ENCODE results near the gene CTF1. TPM values are rescaled to one million over a fixed set of nuclear protein-coding genes. Genes with fewer than 3 reads are reported as not detected.
A peak's percentile ranks its signal among the peaks of the same experiment; 100 is the strongest.

The CTF1 gene
- total and polyA plus RNA-seq, 10 of the 15 experiments (the other 5 are each of a cell fraction or from before 2014, with no cell fraction given): 0.04 to 0.46 (median 0.11) TPM; not detected in 3

- TF ChIP-seq EGR1 (IDR thresholded peaks at IDR 0.05; ENCODE audit: borderline replicate concordance in 1 of 2, low read depth in 2 of 2, low read length in 2 of 2) (peak in 1 of 2 experiments; percentile 80; a peak in 1 of 3 replicates), IKZF1 (conservative IDR thresholded peaks at IDR 0.05) (peak; percentile 42; the same call in 1 of the 2 replicates)
Measured at GRCh38 chr16:30924076-30924912, 27.9 kb downstream of the CTF1 start (continued).

GRCh38 chr16:30924913-30925631 is 28.7 kb downstream of the CTF1 start:
- H3K27me3 ChIP-seq (replicated peaks in 1 of 2; ENCODE audit: control insufficient read depth in 2 of 2, insufficient read depth in 2 of 2, low read length in 1 of 2): no peaks in the 10 kb centered on the region
- H2AFZ ChIP-seq (ENCODE audit: control insufficient read depth, low read depth, low read length): no peak overlapping the region
- H3K27ac ChIP-seq (ENCODE audit: control insufficient read depth, insufficient read depth): no peak overlapping the region
- peak overlapping the region; percentile 57 for H3K9ac ChIP-seq (ENCODE audit: control insufficient read depth, insufficient read depth, low read length)
- DNase-seq (ENCODE audit: low read depth, low spot score) (no peak), FAIRE-seq (no peak), ATAC-seq (no peak)
- H3K4me2 ChIP-seq (ENCODE audit: control insufficient read depth, insufficient read depth): peak overlapping the region; percentile 48
- in situ Hi-C loops (cut with MboI) (loop anchor here (5.0 kb wide), 1 partner anchor 83 kb away; no protein-coding TSS in a partner anchor), intact Hi-C loops (cut with micrococcal nuclease; ENCODE audit: unreplicated experiment) (loop anchor here (5.0 to 10.0 kb wide), 3 partner anchors 163 to 270 kb away; partner anchors contain the start of genes CFAP119, FBRS, PRR14 and RNF40)
- H4K20me1 ChIP-seq (ENCODE audit: control insufficient read depth, insufficient read depth): no peaks in the 10 kb centered on the region
- ChIA-PET RAD21 (ENCODE audit: unreplicated experiment) (interaction anchor here (1.3 kb wide), 1 partner anchor 29 kb away, joined by 4 read pairs; no protein-coding TSS in a partner anchor), CTCF (interaction anchor here (1.1 to 5.2 kb wide), 2 partner anchors 17 to 23 kb away, joined by 3 to 26 read pairs; no protein-coding TSS in a partner anchor), POLR2A (interaction anchor here (0.5 to 0.7 kb wide), 2 partner anchors 456 to 1010 kb away, joined by 3 read pairs; no protein-coding TSS in a partner anchor), SMC1A (ENCODE audit: uncharacterized antibody, unreplicated experiment) (interaction anchor here (1.3 kb wide), 1 partner anchor 17 kb away, joined by 5 read pairs; no protein-coding TSS in a partner anchor)
- H3K4me1 ChIP-seq (ENCODE audit: control insufficient read depth, insufficient read depth, low read length): peaks cover 4% of the 10 kb centered on the region; the same call in 1 of the 2 replicates
- TSS peak; percentile 62 for BruUV-seq (replicated peaks)
- H3K4me3 ChIP-seq: peak overlapping the region; percentile 81
- H3K36me3 ChIP-seq (ENCODE audit: control insufficient read depth in 2 of 2, insufficient read depth in 2 of 2, low read length in 1 of 2): peaks cover 0 to 3% of the 10 kb centered on the region in 2 experiments; a peak in 3 of 4 replicates
- WGBS (ENCODE audit: insufficient coverage, insufficient replicate concordance, low lambda C conversion rate, missing lambda C conversion rate): 93% methylated on average over 11 of the region's 11 CpGs
- peaks cover 5% of the 10 kb centered on the region for H3K79me2 ChIP-seq (ENCODE audit: control insufficient read depth, insufficient read depth, low read length)
- no peaks in the 10 kb centered on the region for H3K9me3 ChIP-seq (replicated peaks; ENCODE audit: control insufficient read depth, insufficient read depth, low read length)
- TF ChIP-seq, protein P1, sequence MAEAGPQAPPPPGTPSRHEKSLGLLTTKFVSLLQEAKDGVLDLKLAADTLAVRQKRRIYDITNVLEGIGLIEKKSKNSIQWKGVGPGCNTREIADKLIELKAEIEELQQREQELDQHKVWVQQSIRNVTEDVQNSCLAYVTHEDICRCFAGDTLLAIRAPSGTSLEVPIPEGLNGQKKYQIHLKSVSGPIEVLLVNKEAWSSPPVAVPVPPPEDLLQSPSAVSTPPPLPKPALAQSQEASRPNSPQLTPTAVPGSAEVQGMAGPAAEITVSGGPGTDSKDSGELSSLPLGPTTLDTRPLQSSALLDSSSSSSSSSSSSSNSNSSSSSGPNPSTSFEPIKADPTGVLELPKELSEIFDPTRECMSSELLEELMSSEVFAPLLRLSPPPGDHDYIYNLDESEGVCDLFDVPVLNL (IDR thresholded peaks at IDR 0.05; ENCODE audit: low read depth, low read length): no peak
- TF ChIP-seq E4F1 (IDR thresholded peaks at IDR 0.05; ENCODE audit: borderline replicate concordance, partially characterized antibody) (no peak), SREBF1 (IDR thresholded peaks at IDR 0.05; ENCODE audit: low read length) (no peak), SIX5 (IDR thresholded peaks at IDR 0.05; ENCODE audit: low read depth, low read length, severe bottlenecking) (no peak), IRF4 (IDR thresholded peaks at IDR 0.05; ENCODE audit: low read depth, low read length) (no peak), TCF7 (IDR thresholded peaks at IDR 0.05; ENCODE audit: borderline replicate concordance) (no peak), BACH1 (IDR thresholded peaks at IDR 0.05; ENCODE audit: borderline replicate concordance) (no peak), RBBP5 (conservative IDR thresholded peaks at IDR 0.05) (no peak), GABPA (IDR thresholded peaks at IDR 0.05; ENCODE audit: low read depth) (no peak)
- TF ChIP-seq, protein P2, sequence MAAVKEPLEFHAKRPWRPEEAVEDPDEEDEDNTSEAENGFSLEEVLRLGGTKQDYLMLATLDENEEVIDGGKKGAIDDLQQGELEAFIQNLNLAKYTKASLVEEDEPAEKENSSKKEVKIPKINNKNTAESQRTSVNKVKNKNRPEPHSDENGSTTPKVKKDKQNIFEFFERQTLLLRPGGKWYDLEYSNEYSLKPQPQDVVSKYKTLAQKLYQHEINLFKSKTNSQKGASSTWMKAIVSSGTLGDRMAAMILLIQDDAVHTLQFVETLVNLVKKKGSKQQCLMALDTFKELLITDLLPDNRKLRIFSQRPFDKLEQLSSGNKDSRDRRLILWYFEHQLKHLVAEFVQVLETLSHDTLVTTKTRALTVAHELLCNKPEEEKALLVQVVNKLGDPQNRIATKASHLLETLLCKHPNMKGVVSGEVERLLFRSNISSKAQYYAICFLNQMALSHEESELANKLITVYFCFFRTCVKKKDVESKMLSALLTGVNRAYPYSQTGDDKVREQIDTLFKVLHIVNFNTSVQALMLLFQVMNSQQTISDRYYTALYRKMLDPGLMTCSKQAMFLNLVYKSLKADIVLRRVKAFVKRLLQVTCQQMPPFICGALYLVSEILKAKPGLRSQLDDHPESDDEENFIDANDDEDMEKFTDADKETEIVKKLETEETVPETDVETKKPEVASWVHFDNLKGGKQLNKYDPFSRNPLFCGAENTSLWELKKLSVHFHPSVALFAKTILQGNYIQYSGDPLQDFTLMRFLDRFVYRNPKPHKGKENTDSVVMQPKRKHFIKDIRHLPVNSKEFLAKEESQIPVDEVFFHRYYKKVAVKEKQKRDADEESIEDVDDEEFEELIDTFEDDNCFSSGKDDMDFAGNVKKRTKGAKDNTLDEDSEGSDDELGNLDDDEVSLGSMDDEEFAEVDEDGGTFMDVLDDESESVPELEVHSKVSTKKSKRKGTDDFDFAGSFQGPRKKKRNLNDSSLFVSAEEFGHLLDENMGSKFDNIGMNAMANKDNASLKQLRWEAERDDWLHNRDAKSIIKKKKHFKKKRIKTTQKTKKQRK (IDR thresholded peaks at IDR 0.05; ENCODE audit: low read depth, low read length): no peak

All from GM12878 (cell line).